H9 (cell line): ENCODE results near the gene FANCE. TPM values are rescaled to one million over a fixed set of nuclear protein-coding genes. Genes with fewer than 3 reads are reported as not detected.

Experiments
- DNase-seq: peaks from one replicate; pipeline ENCODE4 v3.0.0-alpha.2; 2017
- H2AFZ ChIP-seq: one replicate; pipeline ENCODE4 v1.6.1; 2013; ENCODE audit warnings: mild to moderate bottlenecking, low read length, control low read depth, moderate library complexity
- H2AK5ac ChIP-seq: 2 replicates; pipeline ENCODE4 v1.6.1; 2013; ENCODE audit warnings: low read length, control low read depth, mixed read lengths; ENCODE audit not compliant: insufficient read length
- H2BK120ac ChIP-seq: one replicate; pipeline ENCODE4 v1.6.1; 2013; ENCODE audit warnings: low read depth, mild to moderate bottlenecking, low read length, control low read depth, inconsistent platforms; ENCODE audit not compliant: poor library complexity, severe bottlenecking
- H2BK12ac ChIP-seq: 2 replicates; pipeline ENCODE4 v1.6.1; 2013; ENCODE audit warnings: low read length, control low read depth, mixed read lengths, low read depth; ENCODE audit not compliant: insufficient read length
- H2BK15ac ChIP-seq: 2 replicates; pipeline ENCODE4 v1.6.1; 2013; ENCODE audit warnings: low read depth, low read length, control low read depth
- H2BK20ac ChIP-seq: one replicate; pipeline ENCODE4 v1.6.1; 2013; ENCODE audit warnings: low read depth, mild to moderate bottlenecking, low read length, control low read depth, inconsistent platforms; ENCODE audit not compliant: poor library complexity, severe bottlenecking
- H2BK5ac ChIP-seq: 2 replicates; pipeline ENCODE4 v1.6.1; 2013; ENCODE audit warnings: low read length, control low read depth, mixed read lengths; ENCODE audit not compliant: insufficient read length
- H3K14ac ChIP-seq: 2 replicates; pipeline ENCODE4 v1.6.1; 2013; ENCODE audit warnings: low read length, control low read depth; ENCODE audit not compliant: insufficient read depth
- H3K18ac ChIP-seq: 2 replicates; pipeline ENCODE4 v1.6.1; 2013; ENCODE audit warnings: low read depth, mild to moderate bottlenecking, mixed read lengths, low read length, control low read depth; ENCODE audit not compliant: insufficient read length
- H3K23ac ChIP-seq: 2 replicates; pipeline ENCODE4 v1.6.1; 2013; ENCODE audit warnings: low read length, control low read depth, mixed read lengths, low read depth; ENCODE audit not compliant: insufficient read length
- H3K23me2 ChIP-seq: 2 replicates; pipeline ENCODE4 v1.6.1; 2013; ENCODE audit warnings: low read depth, mild to moderate bottlenecking, mixed read lengths, low read length, control low read depth; ENCODE audit not compliant: insufficient read length, poor library complexity, severe bottlenecking
- H3K27ac ChIP-seq: 2 replicates; pipeline ENCODE4 v1.5.1; 2013; ENCODE audit warnings: low read length, control low read depth, mixed read lengths, low read depth; ENCODE audit not compliant: insufficient read length
- H3K27me3 ChIP-seq: 2 replicates; pipeline ENCODE4 v1.6.1; 2013; ENCODE audit warnings: low read length, control low read depth, inconsistent platforms; ENCODE audit not compliant: insufficient read depth
- H3K4ac ChIP-seq: 2 replicates; pipeline ENCODE4 v1.6.1; 2013; ENCODE audit warnings: low read depth, mild to moderate bottlenecking, control low read depth, inconsistent platforms, low read length, moderate library complexity
- H3K4me1 ChIP-seq: 2 replicates; pipeline ENCODE4 v1.6.1; 2013; ENCODE audit warnings: low read length, control low read depth, inconsistent platforms; ENCODE audit not compliant: insufficient read depth
- H3K4me2 ChIP-seq: 2 replicates; pipeline ENCODE4 v1.6.1; 2013; ENCODE audit warnings: low read length, control low read depth, mixed read lengths; ENCODE audit not compliant: insufficient read length, insufficient read depth
- H3K56ac ChIP-seq: 2 replicates; pipeline ENCODE4 v1.6.1; 2013; ENCODE audit warnings: low read depth, mild to moderate bottlenecking, mixed read lengths, low read length, control low read depth; ENCODE audit not compliant: insufficient read length
- H3K79me1 ChIP-seq: 2 replicates; pipeline ENCODE4 v1.6.1; 2013; ENCODE audit warnings: low read depth, mild to moderate bottlenecking, moderate library complexity, low read length, control low read depth, inconsistent platforms; ENCODE audit not compliant: insufficient read depth, poor library complexity, severe bottlenecking
- H3K79me2 ChIP-seq: 2 replicates; pipeline ENCODE4 v1.6.1; 2013; ENCODE audit warnings: low read length, control low read depth, inconsistent platforms; ENCODE audit not compliant: insufficient read depth
- H3K9ac ChIP-seq: 2 replicates; pipeline ENCODE4 v1.6.1; 2013; ENCODE audit warnings: low read length, control low read depth, mixed read lengths; ENCODE audit not compliant: insufficient read length; ENCODE audit errors: extremely low read depth
- H3K9me3 ChIP-seq: one replicate; pipeline ENCODE4 v1.6.1; 2013; ENCODE audit warnings: low read depth, low read length, inconsistent platforms; ENCODE audit not compliant: control insufficient read depth
- H3T11ph ChIP-seq: one replicate; pipeline ENCODE4 v1.6.1; 2013; ENCODE audit warnings: mild to moderate bottlenecking, low read length, control low read depth, inconsistent platforms
- H4K20me1 ChIP-seq: one replicate; pipeline ENCODE4 v1.6.1; 2013; ENCODE audit not compliant: control insufficient read depth, insufficient read length, insufficient read depth
- H4K5ac ChIP-seq: 2 replicates; pipeline ENCODE4 v1.6.1; 2013; ENCODE audit warnings: low read depth, mild to moderate bottlenecking, mixed read lengths, low read length, control low read depth; ENCODE audit not compliant: insufficient read length
- H4K8ac ChIP-seq: replicated peaks from 2 replicates; pipeline ENCODE4 v1.6.1; 2013; ENCODE audit warnings: low read length, control low read depth, mixed read lengths, low read depth; ENCODE audit not compliant: insufficient read length
- H4K91ac ChIP-seq: 2 replicates; pipeline ENCODE4 v1.6.1; 2013; ENCODE audit warnings: low read depth, mild to moderate bottlenecking, moderate library complexity, mixed read lengths, low read length, control low read depth; ENCODE audit not compliant: insufficient read length
- H3K27ac Mint-ChIP-seq, 3 experiments: 2 replicates in 2 of 3; 3 replicates in 1 of 3; pipeline ENCODE4 v1.8.0; 2020 to 2021; ENCODE audit warnings: mixed read lengths in 3 of 3, mild to moderate bottlenecking in 1 of 3, moderate library complexity in 1 of 3
- H3K27me3 Mint-ChIP-seq: 2 replicates; pipeline ENCODE4 v1.8.0; 2021; ENCODE audit warnings: low read depth, mild to moderate bottlenecking, moderate library complexity, mixed read lengths
- H3K36me3 Mint-ChIP-seq, 3 experiments: 2 replicates in 2 of 3; 3 replicates in 1 of 3; pipeline ENCODE4 v1.8.0; 2020 to 2021; ENCODE audit warnings: low read depth in 3 of 3, mixed read lengths in 3 of 3; ENCODE audit not compliant: insufficient read depth in 1 of 3
- H3K4me1 Mint-ChIP-seq, 2 experiments: 2 replicates each; pipeline ENCODE4 v1.8.0; 2020; ENCODE audit warnings: mixed read lengths in 2 of 2
- H3K4me3 Mint-ChIP-seq, 2 experiments: 2 replicates in 1 of 2; 3 replicates in 1 of 2; pipeline ENCODE4 v1.8.0; 2020 to 2021; ENCODE audit warnings: mild to moderate bottlenecking in 2 of 2, mixed read lengths in 2 of 2, moderate library complexity in 1 of 2
- H3K9me3 Mint-ChIP-seq, 2 experiments: 2 replicates in 1 of 2; 3 replicates in 1 of 2; pipeline ENCODE4 v1.8.0; 2020; ENCODE audit warnings: mild to moderate bottlenecking in 2 of 2, mixed read lengths in 2 of 2, moderate library complexity in 1 of 2
- WGBS: extraction: QIAGEN DNeasy Blood & Tissue Kit; methylation state at CpG from one replicate; pipeline ENCODE4 v1.1.7; 2013; ENCODE audit warnings: missing lambda C conversion rate, low lambda C conversion rate, mixed read lengths; ENCODE audit not compliant: insufficient read length; ENCODE audit errors: extremely low coverage; 5-methylcytosine and 5-hydroxymethylcytosine counted together
- total RNA-seq: library from RNA; stranded (reverse); gene quantifications from 2 replicates; pipeline ENCODE4 v1.2.1, GENCODE V29; 2021
- TF ChIP-seq, protein P1 (sequence below): fragments of 200-600 bp; sonication (generic); conservative IDR thresholded peaks from 3 replicates; pipeline ENCODE4 v1.8.0; 2021; ENCODE audit warnings: antibody characterized with exemption, mild to moderate bottlenecking

The FANCE gene
- total RNA-seq, 1 experiment from 2014 or later = 8.4 TPM

DNA sequence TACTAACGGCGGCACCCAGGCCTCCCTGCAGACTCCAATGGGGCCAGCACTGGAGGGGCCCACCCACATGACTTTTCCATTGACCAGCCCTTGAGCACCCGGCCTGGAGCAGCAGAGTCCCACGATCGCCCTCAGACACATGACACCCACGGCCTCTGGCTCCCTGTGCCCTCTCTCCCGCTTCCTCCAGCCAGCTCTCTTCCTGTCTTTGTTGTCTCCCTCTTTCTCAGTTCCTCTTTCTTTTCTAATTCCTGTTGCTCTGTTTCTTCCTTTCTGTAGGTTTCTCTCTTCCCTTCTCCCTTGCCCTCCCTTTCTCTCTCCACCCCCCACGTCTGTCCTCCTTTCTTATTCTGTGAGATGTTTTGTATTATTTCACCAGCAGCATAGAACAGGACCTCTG, 26.1 kb upstream of the FANCE start:
- H3K36me3 Mint-ChIP-seq = peaks cover 22 to 29% (median 24%) of the 10 kb centered on the region in 3 experiments
- no peak overlapping the region for H3K4me2 ChIP-seq
- no peak for DNase-seq

More for the DNA sequence above, 26.1 kb upstream of the FANCE start:
- peaks cover 8 to 11% of the 10 kb centered on the region in 2 experiments; a peak in 4 of 5 replicates for H3K9me3 Mint-ChIP-seq
- no peak overlapping the region for H2BK20ac ChIP-seq
- H2BK12ac ChIP-seq = no peak overlapping the region
- TF ChIP-seq, protein P1, sequence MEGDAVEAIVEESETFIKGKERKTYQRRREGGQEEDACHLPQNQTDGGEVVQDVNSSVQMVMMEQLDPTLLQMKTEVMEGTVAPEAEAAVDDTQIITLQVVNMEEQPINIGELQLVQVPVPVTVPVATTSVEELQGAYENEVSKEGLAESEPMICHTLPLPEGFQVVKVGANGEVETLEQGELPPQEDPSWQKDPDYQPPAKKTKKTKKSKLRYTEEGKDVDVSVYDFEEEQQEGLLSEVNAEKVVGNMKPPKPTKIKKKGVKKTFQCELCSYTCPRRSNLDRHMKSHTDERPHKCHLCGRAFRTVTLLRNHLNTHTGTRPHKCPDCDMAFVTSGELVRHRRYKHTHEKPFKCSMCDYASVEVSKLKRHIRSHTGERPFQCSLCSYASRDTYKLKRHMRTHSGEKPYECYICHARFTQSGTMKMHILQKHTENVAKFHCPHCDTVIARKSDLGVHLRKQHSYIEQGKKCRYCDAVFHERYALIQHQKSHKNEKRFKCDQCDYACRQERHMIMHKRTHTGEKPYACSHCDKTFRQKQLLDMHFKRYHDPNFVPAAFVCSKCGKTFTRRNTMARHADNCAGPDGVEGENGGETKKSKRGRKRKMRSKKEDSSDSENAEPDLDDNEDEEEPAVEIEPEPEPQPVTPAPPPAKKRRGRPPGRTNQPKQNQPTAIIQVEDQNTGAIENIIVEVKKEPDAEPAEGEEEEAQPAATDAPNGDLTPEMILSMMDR = no peak
- no peak overlapping the region for H3K18ac ChIP-seq
- H3K27me3 ChIP-seq = no peaks in the 10 kb centered on the region
- no peak overlapping the region for H2AK5ac ChIP-seq
- no peak overlapping the region for H4K91ac ChIP-seq
- H3K4me3 Mint-ChIP-seq = no peak overlapping the region
- H3K56ac ChIP-seq = no peak overlapping the region
- H3K23me2 ChIP-seq = no peaks in the 10 kb centered on the region
- no peak overlapping the region for H4K5ac ChIP-seq
- no peak overlapping the region for H3K4ac ChIP-seq
- no peak overlapping the region for H3K27ac ChIP-seq
- no peaks in the 10 kb centered on the region; the same call in 1 of the 2 replicates for H3K27me3 Mint-ChIP-seq
- no peak overlapping the region for H4K8ac ChIP-seq
- H4K20me1 ChIP-seq = no peaks in the 10 kb centered on the region
- peaks cover 5% of the 10 kb centered on the region for H3K9me3 ChIP-seq
- WGBS = no CpG with 5 or more reads among the region's 8 CpGs
- H3K79me1 ChIP-seq = no peaks in the 10 kb centered on the region
- H2BK15ac ChIP-seq = no peak overlapping the region
- peaks cover 8% of the 10 kb centered on the region; the same call in 1 of the 2 replicates for H3K4me1 ChIP-seq
- H3K14ac ChIP-seq = no peak overlapping the region
- H3K9ac ChIP-seq = no peak overlapping the region
- no peak overlapping the region for H2BK120ac ChIP-seq
- H3K23ac ChIP-seq = no peak overlapping the region
- H3T11ph ChIP-seq = no peak overlapping the region
- no peak overlapping the region for H2BK5ac ChIP-seq
- H2AFZ ChIP-seq = no peak overlapping the region
- H3K27ac Mint-ChIP-seq = peak overlapping the region; percentile 2 to 68 (median 38); a peak in 6 of 7 replicates
- H3K79me2 ChIP-seq = no peaks in the 10 kb centered on the region
- H3K4me1 Mint-ChIP-seq = peaks cover 21 to 41% of the 10 kb centered on the region in 2 experiments
